ENCODE measurements around the gene TP53INP2. TPM values are rescaled to one million over a fixed set of nuclear protein-coding genes. Genes with fewer than 3 reads are reported as not detected.

Gene TP53INP2
- total RNA-seq, 1 experiment from 2014 or later = 4.9 TPM

DNA sequence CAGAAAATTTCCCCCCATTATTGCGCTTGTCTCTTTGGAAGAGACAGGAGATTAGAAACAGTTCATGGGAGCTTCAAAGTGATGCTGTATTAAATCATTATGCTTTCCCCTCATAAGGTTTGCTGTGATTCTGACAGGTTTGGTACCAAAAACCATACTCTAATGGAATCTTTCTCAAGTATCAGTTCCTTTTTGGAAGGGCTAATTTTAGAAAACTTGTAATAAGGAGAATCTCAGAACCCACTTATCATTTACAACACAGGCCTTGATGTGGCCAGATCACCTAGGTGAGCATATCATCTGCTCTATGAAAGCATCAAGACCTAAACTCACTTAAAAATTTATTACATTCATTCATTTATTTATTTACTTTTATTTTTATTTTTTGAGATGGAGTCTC lies 51.2 kb downstream of the TP53INP2 start:
- intact Hi-C loops (cut with micrococcal nuclease; ENCODE audit: unreplicated experiment) = no loop called here
- Histone ChIP-seq H3K4me3 (no peak overlapping the region), H4K20me1 (ENCODE audit: insufficient read depth) (no peaks in the 10 kb centered on the region; the same call in 1 of the 2 replicates), H3K27me3 (ENCODE audit: insufficient read depth, low read depth) (no peaks in the 10 kb centered on the region), H3K36me3 (ENCODE audit: low read depth) (peaks cover 41% of the 10 kb centered on the region), H3K4me1 (replicated peaks; ENCODE audit: insufficient read depth) (no peaks in the 10 kb centered on the region), H3K79me2 (ENCODE audit: low read depth) (no peaks in the 10 kb centered on the region), H3F3A (ENCODE audit: insufficient read depth, low read depth) (0 out of 2 replicates have a peak, but pooled peaks cover 3% of the 10 kb centered on the region), H3K27ac (no peak overlapping the region), H3K9me3 (ENCODE audit: insufficient read depth, low read depth) (no peaks in the 10 kb centered on the region), H3K9me2 (ENCODE audit: insufficient read depth) (no peaks in the 10 kb centered on the region), H3K4me2 (no peak overlapping the region), H2AFZ (no peak overlapping the region)
- POLR2A ChIA-PET (ENCODE audit: unreplicated experiment) = no interaction called here
- no peak for DNase-seq
- CTCF ChIA-PET = no interaction called here
- no TSS peak for BruUV-seq (replicated peaks)
- TF ChIP-seq EZH2 (IDR thresholded peaks at IDR 0.05; ENCODE audit: low read depth) = no peak
- TF ChIP-seq, protein P1, sequence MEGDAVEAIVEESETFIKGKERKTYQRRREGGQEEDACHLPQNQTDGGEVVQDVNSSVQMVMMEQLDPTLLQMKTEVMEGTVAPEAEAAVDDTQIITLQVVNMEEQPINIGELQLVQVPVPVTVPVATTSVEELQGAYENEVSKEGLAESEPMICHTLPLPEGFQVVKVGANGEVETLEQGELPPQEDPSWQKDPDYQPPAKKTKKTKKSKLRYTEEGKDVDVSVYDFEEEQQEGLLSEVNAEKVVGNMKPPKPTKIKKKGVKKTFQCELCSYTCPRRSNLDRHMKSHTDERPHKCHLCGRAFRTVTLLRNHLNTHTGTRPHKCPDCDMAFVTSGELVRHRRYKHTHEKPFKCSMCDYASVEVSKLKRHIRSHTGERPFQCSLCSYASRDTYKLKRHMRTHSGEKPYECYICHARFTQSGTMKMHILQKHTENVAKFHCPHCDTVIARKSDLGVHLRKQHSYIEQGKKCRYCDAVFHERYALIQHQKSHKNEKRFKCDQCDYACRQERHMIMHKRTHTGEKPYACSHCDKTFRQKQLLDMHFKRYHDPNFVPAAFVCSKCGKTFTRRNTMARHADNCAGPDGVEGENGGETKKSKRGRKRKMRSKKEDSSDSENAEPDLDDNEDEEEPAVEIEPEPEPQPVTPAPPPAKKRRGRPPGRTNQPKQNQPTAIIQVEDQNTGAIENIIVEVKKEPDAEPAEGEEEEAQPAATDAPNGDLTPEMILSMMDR (conservative IDR thresholded peaks at IDR 0.05) = no peak

- no peak overlapping the region for H3K4me2 ChIP-seq
- intact Hi-C loops (cut with micrococcal nuclease; ENCODE audit: unreplicated experiment) = loop anchor here (10.0 kb wide), 1 partner anchor 457 kb away; the partner anchor contains the start of gene AHCY
- CTCF ChIA-PET = interaction anchor here (0.6 kb wide), 1 partner anchor 32 kb away, joined by 6 read pairs; no protein-coding TSS in a partner anchor
- BruUV-seq (replicated peaks) = no TSS peak
- no peaks in the 10 kb centered on the region for H3K27me3 ChIP-seq (ENCODE audit: insufficient read depth, low read depth)
- peaks cover 46% of the 10 kb centered on the region for H3K36me3 ChIP-seq (ENCODE audit: low read depth)
- no peaks in the 10 kb centered on the region for H3K4me1 ChIP-seq (replicated peaks; ENCODE audit: insufficient read depth)
- no peak for TF ChIP-seq EZH2 (IDR thresholded peaks at IDR 0.05; ENCODE audit: low read depth)
- TF ChIP-seq, protein P1 (conservative IDR thresholded peaks at IDR 0.05) = no peak
- no peaks in the 10 kb centered on the region for H3K79me2 ChIP-seq (ENCODE audit: low read depth)
- H3F3A ChIP-seq (ENCODE audit: insufficient read depth, low read depth) = peaks cover 13% of the 10 kb centered on the region; the same call in 1 of the 2 replicates
- POLR2A ChIA-PET (ENCODE audit: unreplicated experiment) = no interaction called here
- no peaks in the 10 kb centered on the region for H3K9me3 ChIP-seq (ENCODE audit: insufficient read depth, low read depth)
- DNase-seq = no peak
- no peak overlapping the region for H3K27ac ChIP-seq
- H4K20me1 ChIP-seq (ENCODE audit: insufficient read depth) = no peaks in the 10 kb centered on the region
- H2AFZ ChIP-seq = no peak overlapping the region
- H3K9me2 ChIP-seq (ENCODE audit: insufficient read depth) = no peaks in the 10 kb centered on the region
- H3K4me3 ChIP-seq = no peak overlapping the region
Observed at GRCh38 chr20:34762031-34762555, 57.9 kb downstream of the TP53INP2 start.

Other genes with a start within 250 kb of the TP53INP2 start
- 145 and 179 TPM in 2 replicates for gene DYNLRB1, start 187.9 kb upstream of the TP53INP2 start, total RNA-seq (2021)
- not detected in 2 replicates for gene MAP1LC3A, start 145.6 kb upstream of the TP53INP2 start, total RNA-seq (2021)
- gene PIGU, start 27.3 kb upstream of the TP53INP2 start, total RNA-seq (2021) = 20.9 and 25.0 TPM in 2 replicates
- gene NCOA6, start 121.3 kb downstream of the TP53INP2 start, total RNA-seq (2021) = 26.7 and 35.1 TPM in 2 replicates
- gene GGT7, start 168.5 kb downstream of the TP53INP2 start, total RNA-seq (2021) = 6.5 and 9.4 TPM in 2 replicates
- gene ACSS2, start 172.3 kb downstream of the TP53INP2 start, total RNA-seq (2021) = 81.1 and 108 TPM in 2 replicates

Measured in PC-9 (cell line).